GM21381 (cell line): Measurements from ENCODE around the gene CHTF8.

Experiments
- ATAC-seq: cut with Tn5 transposase; IDR thresholded peaks from one replicate; pipeline ENCODE4 v1.9.1; 2021; ENCODE audit warnings: mild to moderate bottlenecking, moderate library complexity; ENCODE audit not compliant: unreplicated experiment

Gene CHTF8

DNA sequence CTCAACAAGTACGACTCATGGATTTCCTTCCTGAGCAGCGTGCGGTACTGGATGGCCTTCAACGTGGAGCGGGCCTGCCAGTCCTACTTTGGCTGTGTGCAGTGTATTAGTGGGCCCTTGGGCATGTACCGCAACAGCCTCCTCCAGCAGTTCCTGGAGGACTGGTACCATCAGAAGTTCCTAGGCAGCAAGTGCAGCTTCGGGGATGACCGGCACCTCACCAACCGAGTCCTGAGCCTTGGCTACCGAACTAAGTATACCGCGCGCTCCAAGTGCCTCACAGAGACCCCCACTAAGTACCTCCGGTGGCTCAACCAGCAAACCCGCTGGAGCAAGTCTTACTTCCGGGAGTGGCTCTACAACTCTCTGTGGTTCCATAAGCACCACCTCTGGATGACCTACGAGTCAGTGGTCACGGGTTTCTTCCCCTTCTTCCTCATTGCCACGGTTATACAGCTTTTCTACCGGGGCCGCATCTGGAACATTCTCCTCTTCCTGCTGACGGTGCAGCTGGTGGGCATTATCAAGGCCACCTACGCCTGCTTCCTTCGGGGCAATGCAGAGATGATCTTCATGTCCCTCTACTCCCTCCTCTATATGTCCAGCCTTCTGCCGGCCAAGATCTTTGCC lies 17.9 kb downstream of the CHTF8 start:
- ATAC-seq, result no peak

DNA sequence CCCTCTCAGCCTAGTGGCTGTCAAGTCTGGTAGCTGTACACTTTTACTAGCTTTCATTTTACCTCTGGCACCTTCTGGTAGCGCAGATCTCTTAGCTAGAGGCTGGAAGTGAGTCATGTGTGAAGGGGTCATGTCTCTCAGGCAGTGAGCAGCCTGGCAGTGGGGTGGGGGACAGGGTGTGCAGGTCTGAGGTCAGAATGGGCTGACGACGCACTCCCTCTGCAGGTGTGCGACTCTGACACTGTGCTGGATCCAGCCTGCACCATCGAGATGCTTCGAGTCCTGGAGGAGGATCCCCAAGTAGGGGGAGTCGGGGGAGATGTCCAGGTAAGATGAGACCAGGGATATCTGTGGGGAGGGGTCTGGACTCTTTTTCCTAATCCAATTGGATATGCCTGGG lies 19.2 kb downstream of the CHTF8 start:
- no peak for ATAC-seq

DNA sequence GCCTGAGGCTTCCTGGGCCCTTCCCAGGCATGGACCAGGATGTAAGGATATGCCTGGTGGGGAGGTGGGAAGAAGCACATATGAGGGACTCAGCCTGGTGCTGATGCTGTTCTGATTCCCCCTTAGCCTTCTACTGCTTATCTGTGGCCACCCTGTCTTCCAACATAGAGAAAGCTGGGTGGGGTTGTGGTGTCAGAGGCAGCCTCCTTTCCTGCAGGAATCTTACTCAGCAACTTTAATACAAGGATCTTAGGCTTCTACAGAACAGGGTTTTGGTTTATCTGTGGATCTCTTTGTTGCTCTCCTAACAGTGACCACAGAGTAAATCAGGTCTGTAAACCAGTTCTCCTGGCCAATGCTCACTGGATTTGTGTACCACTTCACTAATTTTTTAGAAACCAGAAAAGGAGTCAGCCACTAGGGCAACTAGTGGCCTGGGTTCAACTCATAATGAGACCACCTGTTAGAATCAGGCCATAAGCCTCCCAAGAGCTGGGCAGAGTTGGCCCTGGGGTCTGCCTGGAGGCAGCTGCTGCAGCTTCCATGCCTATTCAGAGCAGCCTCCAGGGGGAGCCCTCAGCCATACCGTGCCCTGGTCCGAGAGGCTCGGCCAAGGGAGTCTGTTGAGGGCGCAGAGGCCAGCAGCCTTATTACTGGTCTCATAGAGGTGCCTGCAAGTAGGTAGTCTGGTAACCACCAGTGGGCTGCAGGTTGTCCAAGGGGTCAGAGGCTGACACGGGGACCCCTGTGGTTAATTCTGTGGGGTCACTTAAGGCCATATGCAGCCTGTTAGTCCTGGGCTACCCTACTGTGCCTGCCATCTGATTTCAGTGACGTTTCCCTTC lies 19.9 kb downstream of the CHTF8 start:
- ATAC-seq, result no peak

DNA sequence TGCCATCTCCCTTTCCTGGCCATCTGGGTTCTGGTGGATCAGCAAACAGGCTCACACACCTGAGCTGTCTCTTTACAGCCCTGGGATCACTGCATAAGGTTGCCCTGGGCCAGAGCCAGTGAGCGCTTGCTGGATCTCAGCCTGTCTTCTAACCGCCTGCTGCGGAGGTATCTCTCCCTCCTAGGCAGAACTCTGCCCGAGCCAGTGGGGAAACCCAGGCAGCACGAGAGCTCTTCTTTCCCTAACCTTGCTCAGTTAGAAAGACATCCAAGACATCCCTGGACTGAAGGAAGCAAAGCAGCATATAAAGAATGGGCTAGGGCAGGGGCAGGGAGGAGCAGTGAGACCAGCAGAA lies 20.5 kb downstream of the CHTF8 start:
- no peak for ATAC-seq

DNA sequence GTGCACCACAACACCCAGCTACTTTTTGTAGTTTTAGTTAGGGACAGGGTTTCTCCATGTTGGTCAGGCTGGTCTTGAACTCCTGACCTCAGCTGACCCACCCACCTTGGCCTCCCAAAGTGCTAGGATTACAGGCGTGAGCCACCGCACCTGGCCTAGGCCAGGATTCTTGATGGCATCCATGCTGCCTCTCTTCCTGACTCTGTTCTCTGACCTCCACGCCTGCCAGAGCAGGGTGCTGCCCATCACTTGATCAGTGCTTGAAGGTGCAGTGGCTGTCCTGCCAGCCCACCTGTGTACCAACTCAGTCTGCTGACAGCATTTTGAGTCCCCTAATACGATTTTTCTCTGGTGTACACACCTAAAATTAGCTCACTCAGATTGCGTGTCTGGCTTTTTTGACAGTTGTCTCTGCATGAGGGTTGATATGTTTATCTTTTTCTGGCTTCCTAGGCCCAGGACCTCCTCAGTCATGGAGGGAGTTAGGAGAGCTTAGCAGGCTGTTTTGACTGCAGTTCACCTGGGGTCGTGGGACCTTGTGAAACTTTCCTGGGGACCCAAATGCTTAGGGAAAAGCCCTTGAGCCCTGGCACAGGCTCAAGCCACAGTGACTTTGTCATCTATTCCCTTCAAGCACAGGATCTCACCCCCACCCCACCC lies 21.0 kb downstream of the CHTF8 start:
- ATAC-seq, result no peak

DNA sequence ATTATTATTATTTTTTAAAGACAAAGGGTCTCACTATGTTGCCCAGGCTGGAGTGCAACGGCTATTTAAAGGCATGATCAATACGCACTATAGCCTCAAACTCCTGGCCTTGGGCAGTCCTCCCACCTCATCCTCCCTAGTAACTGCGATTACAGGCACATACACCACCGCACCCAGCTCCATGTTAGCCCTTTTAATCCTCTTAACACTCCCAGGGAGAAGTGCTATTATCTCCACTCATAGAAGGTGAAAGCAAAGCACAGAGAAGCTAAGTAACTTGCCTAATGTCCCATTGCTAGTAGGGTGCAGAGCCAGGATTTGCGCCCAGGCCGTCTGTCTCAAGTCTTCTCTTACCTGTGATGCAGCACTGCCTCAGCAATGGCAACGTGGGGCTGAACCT lies 22.0 kb downstream of the CHTF8 start:
- no peak for ATAC-seq

DNA sequence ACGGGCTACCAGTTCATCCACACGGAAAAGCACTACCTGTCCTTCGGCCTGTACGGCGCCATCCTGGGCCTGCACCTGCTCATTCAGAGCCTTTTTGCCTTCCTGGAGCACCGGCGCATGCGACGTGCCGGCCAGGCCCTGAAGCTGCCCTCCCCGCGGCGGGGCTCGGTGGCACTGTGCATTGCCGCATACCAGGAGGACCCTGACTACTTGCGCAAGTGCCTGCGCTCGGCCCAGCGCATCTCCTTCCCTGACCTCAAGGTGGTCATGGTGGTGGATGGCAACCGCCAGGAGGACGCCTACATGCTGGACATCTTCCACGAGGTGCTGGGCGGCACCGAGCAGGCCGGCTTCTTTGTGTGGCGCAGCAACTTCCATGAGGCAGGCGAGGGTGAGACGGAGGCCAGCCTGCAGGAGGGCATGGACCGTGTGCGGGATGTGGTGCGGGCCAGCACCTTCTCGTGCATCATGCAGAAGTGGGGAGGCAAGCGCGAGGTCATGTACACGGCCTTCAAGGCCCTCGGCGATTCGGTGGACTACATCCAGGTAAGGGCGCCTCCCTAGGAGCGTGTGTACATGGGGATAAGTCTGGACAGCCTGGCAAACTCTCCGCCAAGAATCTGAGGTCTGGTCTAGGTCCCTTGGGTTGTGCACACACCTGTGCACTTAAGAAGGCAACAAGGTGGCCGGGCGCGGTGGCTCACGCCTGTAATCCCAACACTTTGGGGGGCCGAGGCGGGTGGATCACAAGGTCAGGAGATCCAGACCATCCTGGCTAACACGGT lies 22.7 kb downstream of the CHTF8 start:
- no peak for ATAC-seq

DNA sequence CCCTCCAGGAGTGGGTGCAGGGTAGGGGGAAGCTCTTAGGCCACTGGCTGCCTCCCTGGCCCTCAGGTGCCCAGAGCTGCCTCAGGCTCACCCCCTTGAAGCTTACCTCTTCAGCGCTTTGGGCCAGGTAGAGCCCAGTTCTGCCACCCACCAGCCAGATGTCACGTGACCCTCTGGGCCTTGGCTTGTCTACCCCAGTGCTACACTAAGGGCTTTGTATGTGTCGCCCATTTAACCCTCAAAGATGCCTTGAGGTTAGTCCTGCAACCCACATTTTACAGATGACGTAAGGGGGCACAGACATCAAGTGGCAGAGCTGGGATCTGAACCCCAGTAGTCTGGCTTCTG lies 23.5 kb downstream of the CHTF8 start:
- ATAC-seq, result no peak

DNA sequence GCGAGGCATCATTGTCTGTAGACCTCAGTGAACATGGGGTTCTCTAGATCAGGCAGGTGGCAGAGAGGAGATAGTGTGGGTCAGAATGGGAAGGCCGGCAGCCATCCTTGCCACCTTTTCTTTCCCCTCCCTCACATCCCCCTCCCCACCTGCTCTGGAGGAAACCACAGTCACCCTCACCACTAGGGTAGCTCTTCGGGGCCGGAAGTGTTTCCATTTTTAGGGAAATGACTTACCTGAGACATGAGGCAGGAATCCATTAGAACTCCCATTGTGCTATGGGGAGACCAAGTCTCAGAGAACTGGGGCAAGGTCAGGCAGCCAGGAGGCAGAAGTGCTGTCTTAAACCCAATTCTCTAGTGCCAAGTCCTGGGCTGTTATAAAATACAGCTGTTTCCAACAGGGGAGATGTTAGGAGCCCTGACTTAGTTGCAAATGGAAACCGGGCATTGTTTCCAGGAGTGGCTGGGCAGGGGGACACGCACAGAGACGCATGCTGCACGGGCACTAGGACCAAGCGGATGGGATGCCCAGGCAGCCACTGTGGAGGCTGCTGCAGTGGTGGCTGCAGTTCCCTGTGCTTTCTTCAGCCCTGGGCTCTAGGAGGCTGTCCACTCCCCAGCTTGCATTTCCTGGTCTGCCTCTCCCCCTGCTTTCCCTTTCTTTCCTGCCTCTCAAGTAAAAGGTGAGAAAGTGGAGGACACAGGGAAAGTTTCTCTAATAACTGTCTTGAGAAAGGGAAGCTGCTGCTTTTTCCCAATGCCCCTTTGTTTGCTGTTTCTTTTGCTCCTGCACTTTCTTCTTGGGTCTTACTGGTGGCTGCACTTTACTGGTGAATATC lies 24.1 kb downstream of the CHTF8 start:
- ATAC-seq, result no peak

DNA sequence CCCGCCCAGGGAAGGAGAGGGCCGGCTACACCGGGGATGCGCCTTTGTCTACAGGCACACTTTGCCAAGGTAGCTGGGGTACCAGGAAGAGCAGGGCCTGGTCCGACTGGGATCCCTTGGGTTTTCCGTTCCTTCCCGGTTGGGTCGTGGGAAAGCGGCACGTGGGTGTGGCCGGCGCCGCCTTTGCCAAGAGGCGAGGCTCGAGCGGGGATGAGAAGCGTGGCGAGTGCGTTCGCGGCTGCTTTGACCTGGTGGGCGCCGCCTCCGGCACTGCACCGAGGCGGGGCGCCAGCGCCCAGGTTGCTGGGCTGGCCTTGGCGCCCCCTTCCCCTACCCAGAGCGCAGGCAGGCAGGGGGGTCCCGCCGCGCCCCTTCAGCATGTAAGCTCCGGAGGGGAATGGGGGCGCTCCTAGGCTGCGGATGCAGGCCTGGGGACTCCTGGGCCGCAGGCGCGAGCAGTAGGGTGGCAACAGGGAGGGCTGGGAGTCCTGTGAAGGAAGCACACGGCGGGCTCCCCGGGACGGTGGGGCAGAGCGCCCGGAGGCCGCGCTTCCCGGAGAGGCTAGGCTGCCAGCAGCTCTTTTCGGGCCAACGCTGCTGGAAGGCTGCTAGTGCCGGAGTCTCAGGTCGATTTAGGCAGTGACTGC lies 24.9 kb downstream of the CHTF8 start:
- no peak for ATAC-seq

DNA sequence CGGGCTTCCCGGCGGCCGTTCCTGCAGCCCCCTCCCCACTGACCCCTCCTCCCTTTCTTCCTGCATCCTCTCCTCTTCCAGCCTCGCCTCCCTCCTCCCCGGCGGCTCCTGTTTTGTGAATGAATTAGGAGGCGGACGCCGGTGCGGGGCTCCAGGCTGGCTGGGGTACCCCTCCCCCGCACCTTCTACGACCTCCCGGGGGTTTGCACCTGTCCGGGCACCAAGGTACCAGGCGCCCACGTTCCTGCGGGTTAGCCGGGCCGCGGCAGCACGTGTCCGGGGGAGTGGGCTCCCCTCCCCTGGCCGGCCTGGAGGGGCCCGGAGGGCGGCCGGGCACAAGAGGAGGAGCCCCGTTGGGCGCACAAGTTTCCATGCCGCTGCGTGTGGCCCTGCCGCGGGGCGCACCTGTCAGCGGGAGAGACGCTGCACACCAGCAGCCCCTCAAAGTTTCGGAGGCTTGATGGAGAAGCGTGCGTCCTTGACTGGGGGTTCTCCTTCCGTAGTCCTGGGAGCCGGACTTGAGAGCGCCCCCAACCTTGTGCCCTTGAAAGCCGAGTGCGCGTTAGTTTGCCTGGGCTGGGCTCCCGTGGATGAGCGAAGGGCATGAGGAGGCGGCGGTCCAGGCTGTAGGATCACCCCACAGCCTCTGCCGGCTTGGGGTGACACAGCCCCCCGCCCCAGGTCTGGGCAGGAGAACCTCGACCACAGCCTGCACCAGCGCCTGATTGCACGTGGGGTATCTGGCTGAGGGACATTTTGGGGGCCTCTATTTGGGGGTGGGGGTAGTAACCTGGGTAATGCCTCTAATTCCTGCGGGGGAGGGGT lies 25.7 kb downstream of the CHTF8 start:
- ATAC-seq, result no peak

DNA sequence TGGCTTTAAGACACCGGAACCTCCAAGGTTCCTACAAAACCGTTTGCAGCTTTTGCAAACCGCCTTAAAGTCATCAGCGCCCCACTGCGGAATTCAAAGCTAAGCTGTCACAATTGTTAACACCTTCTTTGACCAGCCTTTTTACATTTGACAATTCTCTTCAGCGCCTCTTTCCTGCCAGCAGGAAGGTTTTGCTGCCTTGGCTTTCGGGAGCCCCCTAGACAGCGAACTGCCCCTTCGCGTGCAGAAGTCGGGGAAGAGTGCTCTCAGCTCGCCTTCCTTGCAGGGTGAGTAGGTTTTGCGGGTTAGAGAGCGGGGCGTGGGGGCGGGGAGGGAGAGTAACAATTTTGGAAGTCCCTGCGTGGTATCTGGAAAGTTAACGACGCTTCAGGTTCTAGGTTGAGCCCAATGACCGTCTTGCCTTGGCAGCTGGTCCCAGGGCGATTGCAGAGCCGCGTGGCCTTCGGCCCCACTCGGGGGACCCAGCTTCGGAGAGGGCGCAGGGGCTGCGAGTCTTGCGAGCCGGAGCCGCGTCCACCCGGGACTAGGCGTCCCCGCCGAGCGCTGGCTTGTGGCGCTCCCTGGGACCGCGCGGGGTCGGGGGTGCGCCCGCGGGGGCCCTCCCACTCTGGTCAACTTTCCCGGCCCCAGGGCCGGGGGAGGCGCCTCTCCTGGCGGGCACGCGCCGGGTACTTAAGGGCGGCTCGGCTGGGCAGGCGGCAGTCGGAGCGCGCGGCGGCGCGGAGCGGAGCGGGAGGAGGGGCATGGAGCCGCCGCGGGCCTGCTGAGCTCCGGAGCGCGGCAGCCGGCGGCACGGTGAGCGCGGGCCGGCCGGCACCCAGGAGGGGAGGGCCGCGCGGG lies 26.7 kb downstream of the CHTF8 start, which contains the start of gene HAS3:
TSS of gene HAS3 (plus strand) at position 153 of the 861 bp plus-strand sequence. CDS start 3,743 bp downstream, outside the sequence.
- ATAC-seq, result no peak

DNA sequence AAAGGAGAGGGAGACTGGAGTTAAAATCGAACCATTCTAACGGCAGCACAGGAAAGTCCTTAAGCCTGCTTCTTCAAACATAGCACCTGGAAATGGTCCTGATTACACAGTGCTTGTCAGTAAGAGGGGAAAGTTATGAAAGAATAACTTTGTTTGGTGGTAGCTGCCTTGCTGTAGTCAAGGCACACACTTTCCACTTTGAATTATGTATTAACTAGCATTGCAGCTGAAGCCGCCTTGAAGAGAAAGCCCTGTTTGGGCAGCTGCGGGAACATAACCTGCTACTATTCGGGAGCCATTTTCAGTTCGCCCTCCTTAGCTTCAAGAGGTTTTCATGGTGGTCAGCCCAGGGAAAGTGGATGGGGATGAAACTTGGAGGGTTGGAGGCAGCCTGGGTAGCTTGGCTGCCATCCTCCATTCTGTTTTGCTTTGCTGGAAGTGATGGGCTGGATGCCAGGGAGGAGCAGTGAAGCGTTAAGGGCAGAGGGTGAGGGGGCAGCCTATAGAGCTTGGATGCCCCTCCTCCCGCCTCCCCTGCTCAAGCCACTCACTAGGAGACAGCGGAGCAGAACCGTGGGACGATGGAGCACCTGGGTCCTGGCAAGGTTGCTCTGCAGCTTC lies 32.2 kb downstream of the CHTF8 start:
- ATAC-seq, result no peak

DNA sequence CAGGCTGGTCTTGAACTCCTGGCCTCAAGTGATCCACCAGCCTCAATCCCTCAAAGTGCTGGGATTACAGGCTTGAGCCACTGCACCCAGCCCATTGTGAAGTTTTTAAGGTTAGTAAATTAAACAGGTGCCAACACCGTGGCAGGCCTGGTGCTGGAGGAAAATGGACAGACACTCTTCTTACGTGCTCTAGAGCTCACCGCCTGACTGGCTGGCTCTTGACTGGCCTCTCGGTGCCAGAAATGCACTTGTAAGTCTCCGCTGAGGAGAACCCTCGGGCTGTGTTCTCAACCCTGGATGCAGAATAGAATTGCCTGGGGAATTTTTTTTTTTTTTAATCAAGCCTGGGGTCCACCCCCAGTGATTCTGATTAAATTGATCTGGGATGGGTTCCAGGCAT lies 37.2 kb downstream of the CHTF8 start:
- ATAC-seq, result no peak

DNA sequence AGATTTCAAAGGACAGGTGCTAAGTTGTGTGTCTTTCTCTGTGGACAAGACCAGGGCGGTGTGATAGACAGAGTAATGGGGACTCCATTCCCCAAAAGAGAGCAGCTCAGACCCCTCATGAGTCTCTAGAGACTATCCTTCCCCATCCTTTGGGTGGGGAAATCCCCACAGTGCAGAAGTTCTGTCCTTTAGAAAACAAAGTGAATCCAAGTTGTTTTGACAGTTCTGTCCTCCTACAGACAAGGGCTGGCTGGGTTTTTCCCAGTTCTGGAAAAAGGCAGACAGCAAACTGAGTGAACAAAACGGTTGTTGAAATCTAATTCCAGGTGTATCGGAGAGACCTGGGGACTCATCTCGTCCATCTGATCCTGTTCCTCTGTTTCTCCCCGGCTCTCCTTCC lies 37.9 kb downstream of the CHTF8 start:
- no peak for ATAC-seq

DNA sequence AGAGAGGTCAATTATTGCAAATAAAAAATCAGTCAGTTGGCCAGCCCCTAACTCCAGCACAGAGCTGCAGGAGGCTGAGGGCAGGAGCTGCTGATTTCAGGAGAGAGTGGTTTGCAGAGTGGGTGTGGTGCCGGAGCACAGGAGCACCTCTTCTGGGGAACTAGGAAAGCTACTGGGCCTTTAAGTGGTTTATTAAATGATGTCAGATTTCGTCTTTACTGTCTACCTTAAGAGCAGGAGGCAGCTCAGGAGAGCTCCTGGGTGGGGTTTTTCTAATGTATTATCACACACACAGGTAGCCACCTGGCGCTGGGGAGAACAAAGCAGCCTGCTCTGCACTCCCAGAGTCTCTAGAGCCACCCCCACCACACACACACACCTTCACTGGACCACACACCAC lies 38.4 kb downstream of the CHTF8 start:
- no peak for ATAC-seq

DNA sequence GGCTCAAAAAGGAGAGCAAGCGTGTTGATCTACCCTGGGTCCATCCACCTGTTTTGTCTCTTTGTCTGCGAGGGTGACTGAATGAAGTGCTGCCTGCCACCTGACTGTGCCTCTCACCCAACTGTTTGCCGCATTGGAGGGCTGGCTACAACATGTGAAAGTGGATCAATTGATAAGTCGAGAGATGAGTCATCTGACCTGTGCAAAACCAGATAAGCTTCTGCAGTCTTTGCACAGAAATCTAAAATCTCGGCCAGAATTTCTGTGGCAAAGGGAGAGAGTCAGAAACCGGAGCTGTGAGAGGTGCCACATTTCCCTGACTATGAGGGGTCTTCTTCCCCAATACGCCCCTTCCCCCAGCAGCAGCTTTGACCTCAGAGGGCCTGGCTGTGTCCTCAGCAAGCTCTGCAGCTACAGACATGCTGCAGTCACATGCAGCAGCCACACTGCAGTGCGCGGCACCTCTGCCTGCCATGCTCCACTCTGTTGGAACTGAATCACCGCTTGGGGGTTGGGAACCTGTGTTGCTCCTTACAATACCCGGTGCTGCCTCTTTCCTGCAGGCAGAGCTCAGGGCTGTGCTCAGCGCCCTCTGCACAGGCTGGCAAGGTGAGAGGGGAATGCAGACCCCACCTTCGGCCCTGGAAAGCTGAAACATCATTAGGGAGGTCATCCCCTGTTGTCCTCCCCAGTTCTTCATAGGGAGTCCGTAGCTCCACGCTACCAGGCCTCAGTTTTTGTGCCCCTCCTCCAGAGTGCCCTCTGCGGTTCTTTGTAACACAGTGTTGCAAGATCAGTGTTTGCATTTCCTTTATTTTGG lies 43.1 kb downstream of the CHTF8 start:
- ATAC-seq, result no peak
